C1 segment of cervical spinal cord (tissue), 14 donors: ENCODE measurements around the gene MTCL1.
A peak's percentile ranks its signal among the peaks of the same experiment; 100 is the strongest.

Source experiments
- DNase-seq, 14 donors: peaks; one replicate each; lab custom pipeline; 2025; lab: John Stamatoyannopoulos, UW

The MTCL1 gene

DNA sequence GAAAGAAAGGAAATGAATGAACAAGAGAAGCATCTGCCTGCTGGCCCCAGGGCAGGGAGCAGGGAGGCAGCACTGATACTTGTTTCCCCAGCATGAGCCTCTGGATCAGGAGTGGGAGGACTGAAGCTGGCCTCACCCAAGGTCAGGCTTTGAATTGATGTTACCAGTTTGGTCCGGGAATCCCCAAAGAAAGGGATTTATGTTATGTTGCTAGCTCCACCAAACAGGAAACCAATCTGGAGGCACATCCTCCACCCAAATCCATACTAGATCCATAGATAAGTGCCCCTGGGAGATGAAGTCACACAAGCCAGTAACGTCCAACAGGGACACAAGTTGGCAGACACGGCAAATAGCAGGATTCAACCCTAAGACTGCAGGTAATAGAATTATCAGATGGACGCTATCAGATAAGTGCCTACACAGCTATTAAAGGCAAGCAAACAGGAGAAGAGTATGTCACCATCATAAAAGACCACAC is 85.9 kb downstream of the MTCL1 start:
- no peak for DNase-seq

DNA sequence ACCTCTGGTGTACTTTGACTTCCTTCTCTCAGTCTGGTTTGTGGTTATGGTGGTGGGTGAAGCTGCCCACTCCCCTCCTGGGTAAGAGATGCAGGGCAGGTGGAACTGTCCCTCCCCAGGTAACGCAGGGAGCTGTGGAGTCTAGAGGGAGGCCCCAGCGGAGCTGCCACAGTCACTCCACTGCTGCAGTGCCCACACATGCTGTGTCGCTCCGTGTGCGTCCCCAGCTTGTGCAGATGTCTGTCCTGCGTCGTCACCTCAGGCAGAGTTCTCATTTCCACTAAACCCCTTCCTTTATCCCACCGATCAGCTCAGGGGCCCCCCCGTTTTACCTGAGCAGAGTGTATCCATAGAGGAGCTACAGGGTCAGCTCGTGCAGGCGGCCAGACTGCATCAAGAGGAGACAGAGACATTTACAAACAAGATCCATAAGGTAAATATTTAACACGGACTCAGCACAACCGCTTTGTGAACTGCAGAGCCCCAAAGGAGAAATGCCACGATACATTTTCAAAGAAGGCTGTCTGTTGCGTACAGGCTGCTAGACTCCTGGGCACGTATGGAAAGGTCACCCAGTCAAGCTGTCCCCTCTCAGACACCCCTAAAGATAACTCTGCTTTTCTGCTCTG is 87.4 kb downstream of the MTCL1 start:
- no peak for DNase-seq

DNA sequence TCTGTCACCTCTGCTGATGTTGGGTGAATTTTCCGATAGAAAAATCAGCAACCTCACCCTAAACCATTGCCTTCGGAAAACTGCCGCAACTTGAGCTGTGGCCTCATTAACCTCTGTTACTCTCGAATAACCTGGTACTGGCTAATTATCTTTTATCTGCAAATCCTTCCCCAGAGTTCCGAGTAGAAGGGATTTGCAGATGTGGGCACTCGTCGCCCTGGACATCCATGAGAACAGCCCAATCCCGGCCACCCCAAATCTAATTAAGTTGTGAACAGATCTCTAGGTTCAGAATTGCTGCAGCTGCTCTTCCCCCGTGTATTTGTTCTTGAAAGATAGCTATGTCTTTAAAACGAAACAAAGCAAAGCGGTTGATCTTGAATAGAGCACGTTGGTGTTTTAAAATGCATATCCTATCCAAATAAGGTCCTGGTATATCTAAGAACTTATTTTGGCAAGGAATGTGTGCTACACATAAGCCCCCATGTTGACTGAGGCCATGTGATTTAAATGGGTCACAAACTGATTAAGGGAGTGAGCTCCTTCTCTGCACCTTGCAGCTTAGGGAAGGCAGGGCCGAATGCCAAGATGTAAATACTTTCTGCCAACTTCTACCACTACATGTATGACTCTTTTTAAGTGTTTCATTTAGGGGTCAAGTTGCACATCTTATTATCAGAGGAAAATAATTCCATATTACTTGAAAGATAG is 88.2 kb downstream of the MTCL1 start:
- no peak for DNase-seq

DNA sequence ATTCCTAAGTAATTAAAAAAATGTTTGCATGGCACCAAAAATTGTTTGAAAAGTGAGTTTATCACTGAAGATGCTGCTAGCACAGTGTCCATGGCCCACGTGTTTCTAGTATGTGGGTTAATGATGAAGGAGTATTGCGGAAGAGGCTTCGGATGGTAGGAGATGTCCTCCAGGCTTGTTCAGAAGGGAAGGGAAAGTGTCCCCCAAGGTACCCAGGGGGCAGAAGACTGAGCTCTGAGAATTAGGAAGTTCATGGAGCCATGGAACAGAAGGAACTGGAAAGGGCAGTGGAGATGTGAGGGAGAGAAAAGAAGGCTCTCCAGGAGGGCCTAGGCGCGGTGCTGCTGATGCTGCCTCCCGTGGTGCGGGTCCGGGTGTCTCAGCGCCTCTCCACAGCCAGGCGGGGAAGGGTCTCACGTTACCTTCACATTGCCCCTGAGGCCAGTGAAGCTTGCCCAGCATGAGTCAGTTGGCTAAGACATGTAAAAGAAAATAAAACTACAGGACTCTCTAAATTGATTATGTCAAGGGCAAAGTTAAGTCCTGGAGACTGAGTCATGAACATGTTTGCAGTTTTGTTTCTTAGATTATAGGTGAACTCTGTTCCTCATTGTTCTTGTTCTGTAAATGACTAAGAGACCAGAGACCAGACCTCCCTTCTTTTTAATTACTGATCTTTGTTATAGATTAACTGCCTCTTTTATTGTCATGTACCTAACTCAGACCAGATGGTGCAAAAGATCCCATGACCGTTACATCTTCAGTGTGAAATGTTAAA is 89.0 kb downstream of the MTCL1 start:
- no peak for DNase-seq

DNA sequence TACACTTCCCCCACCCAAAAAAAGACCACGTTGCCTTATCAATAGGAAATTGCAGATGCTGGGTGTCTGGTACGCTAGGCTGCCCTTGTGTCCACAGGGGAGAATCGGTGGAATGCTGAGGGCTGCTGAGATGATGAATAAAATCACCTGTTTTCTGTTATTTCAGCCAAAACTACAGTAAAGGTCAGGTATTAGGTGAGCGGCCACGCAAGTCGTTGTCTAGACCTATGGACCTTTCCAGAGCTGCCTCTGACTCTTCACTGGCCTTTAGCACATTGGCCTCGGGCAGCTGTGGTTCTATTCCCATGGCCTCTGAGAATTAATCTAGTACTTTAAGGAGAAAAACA is 89.6 kb downstream of the MTCL1 start:
- no peak for DNase-seq

DNA sequence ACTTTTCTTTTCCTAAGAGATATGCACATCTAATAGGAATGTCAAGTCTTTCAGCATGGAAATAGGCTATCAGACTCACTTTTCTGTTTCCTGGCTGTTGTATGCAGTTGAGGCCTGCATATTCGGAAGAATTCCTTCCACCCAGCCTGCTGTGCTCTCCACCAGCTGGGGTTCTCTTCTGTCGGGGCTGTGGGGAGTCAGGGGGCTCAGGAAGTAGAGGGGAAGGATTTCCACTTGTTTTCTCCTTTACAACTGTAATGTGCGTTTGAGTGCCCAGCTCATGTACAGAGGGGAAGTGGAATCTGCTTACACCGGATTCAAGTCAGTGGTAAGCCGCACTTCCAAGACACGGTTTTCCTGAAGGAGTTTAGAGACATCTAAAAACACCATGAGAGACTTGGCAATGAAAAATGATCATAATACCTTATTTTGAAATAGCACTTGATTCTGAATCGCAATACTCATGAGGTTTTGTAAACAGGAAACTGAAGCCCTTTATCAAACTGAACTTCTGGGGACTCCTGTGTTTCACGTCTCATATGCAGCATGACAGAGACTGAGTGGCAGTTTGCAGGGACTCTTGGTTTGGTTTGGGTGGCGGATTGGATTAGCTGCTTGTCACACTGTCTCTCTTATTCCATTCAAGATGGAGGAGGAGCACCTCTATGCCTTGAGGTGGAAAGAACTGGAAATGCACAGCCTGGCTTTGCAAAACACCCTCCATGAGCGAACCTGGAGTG is 90.4 kb downstream of the MTCL1 start:
- no peak for DNase-seq

DNA sequence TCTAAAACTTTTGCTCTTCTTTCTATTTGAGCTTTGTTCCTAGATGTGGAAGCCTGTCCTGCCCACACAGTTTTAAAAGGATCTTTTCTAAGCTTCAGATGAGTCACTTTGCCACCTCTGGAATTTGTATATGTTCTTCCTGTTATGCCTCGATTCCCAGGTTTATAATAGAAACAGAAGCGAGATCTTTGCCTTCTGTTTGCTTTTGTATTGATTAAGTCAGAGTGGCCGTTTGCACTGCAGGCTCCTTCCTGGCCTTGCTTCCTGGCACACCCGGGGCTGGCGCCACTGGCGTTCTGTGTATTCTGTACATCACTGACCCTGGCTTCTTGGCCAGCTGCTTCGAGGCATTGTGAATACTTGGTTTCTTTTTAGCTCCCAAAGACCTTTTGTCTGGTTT is 91.8 kb downstream of the MTCL1 start:
- DNase-seq: no peak

DNA sequence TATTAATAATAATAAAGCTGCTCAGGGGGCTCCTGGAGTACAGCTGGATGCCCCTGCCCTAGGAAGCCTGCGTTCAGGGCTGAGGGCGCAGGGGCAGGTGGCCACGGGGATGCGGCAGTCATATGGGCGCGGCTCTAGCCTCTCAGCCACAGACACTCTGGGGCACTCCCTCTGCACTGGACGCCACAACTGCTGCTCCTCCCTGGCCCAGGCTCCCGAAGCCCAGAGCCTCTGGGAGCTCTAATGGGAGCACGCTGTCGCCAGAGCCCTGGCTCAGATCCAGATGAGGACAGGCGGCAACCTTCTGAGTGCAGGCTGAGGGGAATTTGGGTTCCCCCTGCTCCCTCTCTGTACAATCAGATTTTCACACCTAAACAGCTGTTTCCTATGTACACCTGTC is 93.6 kb downstream of the MTCL1 start:
- DNase-seq: peak in 1 of 14 donors; percentile 17

DNA sequence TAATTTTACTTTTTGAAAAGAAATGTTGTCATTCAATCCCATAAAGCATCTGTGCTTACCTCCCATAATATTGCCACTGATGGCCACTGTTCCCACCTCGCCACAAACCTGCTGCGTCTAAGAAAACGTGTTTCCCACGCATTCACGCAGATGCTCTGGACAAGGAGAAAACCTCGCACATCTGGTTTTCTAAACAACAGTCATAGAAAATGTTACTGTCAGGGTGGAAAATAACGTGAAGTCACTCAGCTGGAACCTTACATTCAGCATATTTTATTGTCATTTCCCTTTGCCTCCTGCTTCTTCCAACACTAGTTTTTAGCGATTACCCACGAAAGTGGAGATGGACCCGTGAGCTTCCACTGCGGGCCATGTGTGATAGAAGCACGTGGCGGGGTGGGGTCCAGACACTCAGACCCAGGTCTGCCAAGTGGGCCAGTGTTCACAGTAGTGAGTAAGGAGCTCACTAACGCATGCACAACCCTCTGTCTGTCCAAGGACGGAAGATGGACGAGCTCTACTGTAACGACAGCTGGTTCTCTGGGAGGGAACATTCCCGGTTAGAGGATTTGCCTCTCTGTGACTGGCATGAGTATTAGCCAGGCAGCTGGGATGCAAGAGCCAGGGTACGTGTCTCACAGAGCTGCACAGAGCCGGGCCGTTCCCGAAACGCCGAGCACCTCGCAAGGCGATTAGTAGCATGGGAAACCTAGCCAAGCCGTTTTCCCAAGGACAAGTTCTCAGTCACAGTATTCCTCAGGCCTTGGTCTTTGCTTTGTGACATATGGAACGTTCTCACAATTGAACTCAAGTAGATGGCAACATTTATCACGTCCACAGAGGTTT is 94.5 kb downstream of the MTCL1 start:
- peak in 1 of 14 donors; percentile 17 for DNase-seq

DNA sequence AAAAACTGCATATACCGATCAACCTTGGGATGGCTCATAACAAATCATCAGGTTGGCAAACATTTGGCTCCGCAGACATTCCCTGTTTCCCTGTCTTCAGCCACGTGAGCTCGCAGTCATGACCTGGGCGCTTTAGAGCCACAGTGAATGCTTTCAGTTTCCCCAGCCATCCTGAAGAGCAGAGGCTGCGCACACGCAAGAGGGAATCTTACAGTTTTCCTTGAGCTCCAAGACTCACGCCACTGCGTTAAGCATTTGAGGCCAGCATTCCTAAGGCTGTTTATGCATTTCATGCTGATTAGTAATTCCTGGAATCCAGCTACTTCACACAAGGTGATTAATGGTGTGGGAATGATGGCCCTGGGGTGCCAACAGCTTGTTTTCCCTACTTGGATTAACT is 95.1 kb downstream of the MTCL1 start:
- DNase-seq: no peak

DNA sequence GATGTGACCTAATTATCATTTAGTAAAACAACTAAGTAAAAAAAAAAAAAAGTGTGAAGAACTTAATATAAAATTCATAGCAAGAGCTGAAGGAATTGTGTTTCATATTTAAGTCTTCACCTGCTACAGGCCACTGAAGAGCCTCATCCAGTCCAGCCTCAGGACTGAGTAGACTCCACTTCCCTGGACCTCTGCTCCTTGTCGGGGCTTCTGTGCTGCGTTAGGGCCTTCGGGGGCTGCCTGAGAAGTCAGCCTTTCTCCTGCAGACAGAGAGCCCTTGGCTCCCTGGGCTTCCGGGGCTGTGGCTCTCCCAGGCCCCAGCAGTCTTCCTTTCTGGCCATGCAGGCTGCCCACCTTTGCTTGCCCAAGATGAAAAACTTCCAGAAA is 95.5 kb downstream of the MTCL1 start:
- no peak for DNase-seq

DNA sequence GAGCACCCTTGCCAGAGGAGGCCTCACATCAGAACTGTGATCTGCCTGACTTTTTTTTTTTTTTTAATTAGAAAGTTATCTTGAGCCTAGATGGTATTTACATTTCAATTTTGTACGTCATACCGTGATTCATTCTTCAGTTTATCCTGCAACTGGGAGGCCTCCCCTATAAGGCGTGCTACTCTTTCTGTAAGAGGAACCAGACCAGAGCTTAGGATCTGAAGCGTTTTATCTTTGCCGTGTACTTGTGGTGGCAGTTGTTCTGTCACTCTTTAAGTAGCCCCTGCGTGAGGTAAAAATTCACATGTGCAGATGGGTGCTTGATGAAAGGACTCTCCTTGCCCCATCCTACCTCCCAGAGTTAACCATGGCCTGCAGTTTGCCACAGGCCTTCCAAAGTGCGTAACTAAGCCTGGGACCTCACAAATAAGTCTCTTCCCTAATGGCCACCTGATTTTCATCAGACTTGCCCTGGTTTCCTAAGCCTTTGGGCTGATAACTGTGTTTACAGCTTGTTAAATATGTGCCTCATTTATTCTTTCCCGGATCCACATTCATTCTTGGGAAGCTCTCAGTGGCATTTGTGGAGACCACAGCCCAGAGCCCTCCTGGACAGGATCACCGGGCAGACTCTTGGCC is 96.0 kb downstream of the MTCL1 start:
- DNase-seq: no peak

DNA sequence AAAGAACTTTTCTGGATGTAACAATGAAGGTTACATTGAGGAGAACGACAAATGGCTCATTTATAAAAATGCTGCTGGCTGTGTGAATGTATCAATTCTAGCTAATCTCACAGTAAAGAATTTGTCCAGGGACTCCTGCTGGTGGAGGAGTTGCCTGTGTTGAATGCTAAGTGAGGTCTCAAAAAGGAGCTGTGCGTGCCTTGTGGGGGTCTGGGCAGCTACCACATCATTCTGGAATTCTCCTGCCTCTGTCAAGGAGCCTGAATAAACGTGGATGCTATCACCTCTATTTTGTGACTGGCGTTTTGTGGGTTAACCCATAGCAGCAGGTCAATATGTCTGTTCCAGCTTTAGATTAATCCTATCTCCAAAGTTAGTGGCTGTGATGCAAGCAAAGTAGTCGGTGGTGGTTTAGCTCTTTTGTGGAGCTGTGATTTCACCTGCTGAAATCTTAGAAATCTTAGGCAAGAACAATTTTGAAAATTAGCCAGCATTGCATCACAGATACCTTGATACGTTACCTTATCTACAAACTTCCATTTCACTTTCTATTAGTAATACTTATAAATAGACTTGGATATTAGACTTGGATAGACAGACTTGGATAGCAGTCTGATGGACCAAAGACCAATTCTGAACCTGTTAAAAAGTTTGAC is 96.8 kb downstream of the MTCL1 start:
- no peak for DNase-seq

DNA sequence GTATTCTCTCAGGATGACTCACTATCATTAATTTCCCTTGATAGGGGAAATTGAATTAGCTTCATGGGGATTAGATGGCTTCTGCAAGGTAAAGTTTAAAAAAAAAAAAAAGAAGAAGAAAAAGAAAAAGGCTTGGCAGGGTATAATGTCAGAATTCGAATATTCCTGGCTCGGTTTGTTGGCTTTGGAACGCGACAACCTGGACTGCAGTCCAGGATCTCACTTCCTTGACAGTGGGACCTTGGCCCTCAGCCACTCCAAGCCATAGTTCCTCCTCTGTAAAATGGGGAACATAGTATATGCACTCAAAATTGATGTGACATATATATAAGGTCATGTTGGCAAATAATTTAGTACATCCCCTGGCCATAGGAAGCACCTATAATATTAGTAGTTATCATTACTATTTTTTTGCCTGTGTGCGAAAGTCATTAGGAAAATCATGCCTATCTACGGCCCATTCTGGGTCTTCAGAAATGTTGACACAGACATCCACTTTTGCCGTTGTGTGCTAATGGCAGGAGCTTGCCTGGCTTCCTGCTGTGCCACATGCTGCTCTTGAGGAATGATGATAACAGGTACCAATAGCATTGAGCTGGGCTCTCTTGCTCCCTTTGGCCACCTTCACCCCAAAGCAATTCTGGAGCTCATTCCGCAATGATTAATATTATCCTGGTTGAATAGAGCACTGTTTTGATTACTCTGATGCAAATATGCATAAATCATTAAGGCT is 97.9 kb downstream of the MTCL1 start:
- no peak for DNase-seq

DNA sequence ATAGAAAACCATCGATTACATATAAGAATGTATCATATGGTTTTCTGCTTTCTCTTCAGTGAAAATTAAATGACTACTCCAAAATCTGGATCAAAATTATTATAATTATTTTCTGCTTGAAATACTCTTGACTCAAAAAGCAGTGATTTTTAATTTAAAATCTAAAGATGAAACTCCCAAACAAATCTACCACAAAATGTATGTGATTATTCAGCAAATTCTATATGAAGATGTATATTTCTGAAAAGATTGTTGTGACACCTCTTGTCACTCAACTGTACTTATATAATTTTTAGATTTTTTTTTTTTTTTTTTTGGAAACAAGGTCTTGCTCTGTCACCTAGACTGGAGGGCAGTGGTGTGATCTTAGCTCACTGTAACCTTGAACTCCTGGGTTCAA is 98.6 kb downstream of the MTCL1 start:
- DNase-seq: no peak

DNA sequence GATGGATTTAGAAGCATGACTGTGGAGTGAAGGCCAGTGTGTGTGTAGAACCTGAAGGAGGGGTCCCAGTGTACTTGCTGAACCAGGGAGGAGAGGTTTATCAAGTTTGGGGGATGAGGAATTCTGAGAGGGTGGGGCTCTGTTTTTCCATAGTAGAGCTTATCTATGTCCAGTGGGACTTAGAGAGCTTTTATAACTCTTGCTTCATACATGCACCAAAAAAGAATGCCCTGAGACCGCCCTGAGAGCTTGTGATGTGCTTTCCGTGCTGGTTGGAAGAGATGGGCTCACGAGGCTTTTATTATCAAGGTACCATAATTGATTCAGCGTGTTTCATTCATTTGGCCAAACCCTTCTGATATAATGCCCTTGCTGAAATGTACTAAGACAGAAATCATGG is 100.2 kb downstream of the MTCL1 start:
- DNase-seq: no peak

DNA sequence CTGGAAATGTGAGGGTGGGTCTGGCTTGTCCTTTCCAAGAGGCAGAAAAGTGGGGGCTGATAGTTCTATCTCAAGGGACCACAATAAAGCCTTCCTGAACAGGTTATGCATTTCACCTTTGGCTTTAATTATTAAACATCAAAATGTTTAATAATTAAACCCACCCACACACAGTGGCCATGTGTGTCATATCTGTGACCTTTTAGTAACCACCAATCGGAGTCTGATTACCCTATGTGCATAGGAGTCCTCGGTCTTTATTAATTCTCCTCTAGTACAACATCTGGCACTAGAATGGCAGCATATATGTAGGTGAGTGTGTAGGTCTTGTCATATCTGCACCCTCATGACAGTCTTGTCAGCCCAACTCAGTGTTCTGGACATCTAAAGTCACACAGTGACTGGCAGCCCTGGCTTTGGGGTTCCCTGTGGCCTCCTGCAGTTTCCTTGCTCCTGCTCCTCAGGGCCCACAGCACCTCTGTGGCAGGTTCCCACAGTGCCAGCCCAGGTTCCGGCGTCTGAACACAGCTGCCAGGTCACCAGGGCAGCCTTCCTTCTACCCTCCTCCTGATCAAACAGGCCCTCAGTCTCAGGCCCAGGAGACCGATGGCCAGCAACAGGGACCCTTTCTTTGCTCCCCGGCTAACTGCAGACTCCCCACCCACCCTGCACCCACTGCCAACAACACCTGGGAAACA is 100.9 kb downstream of the MTCL1 start:
- DNase-seq: no peak

DNA sequence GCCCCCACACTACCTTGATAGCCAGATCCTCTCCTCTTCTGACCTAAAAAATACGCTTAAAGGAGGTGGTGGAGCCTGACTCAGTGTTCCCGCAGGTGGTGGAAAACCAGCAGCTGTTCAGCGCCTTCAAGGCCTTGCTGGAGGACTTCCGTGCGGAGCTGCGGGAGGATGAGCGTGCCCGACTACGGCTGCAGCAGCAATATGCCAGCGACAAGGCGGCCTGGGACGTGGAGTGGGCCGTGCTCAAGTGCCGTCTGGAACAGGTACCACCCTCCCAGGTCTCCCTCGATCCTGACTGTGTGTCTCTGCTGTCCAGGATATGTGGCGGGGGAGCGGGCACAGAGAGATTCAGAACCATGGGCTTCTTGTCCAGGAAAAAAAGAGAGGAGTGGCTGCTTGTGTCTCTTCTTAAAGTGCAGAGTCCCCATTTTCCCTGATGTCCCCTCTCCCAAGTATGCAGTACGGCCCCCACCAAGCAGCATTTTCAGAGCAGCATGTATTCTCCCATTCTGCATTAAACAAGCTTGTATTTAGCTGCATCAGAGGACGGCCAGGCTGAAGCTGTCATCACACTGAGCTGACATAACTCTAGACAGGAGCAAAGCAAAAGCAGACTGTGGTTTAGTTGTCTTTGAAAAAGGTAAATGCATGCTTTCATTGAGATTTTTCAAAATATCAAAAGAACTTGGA is 101.6 kb downstream of the MTCL1 start:
- no peak for DNase-seq
